GM12878 (cell line): ENCODE data around the gene FBXO27. TPM values are rescaled to one million over a fixed set of nuclear protein-coding genes. Genes with fewer than 3 reads are reported as not detected.
"Not testable (repeated sequence)": the region's sequence is repeated elsewhere in the genome, so short reads cannot be mapped to it uniquely, and the experiment has no call there.

Source experiments
- ATAC-seq: fragments of 200-7000 bp; cut with Tn5 transposase; 3 replicates; pipeline ENCODE4 v1.9.1; 2020; ENCODE audit warnings: mild to moderate bottlenecking, moderate library complexity
- BruUV-seq: library from RNA; stranded (reverse); fragments of 400-500 nt; replicated peaks from 2 replicates; lab custom pipeline; 2021; lab: Mats Ljungman, UMichigan
- CTCF ChIA-PET: fragments of 300-600 bp; sonication (Branson Sonifier 250); formaldehyde crosslinking; extraction: SDS; loops from one replicate; lab custom pipeline; 2021; ENCODE audit warnings: inconsistent platforms; lab: Yijun Ruan, JAX
- POLR2A ChIA-PET: fragments of 350-600 bp; formaldehyde crosslinking; extraction: SDS; loops from one replicate; lab custom pipeline; 2021; ENCODE audit warnings: inconsistent platforms; lab: Charles Lee
- RAD21 ChIA-PET: fragments of 300-600 bp; sonication (Branson Sonifier 250); formaldehyde crosslinking; loops from one replicate; lab custom pipeline; 2023; ENCODE audit warnings: antibody characterized with exemption; ENCODE audit not compliant: unreplicated experiment; lab: Charles Lee
- SMC1A ChIA-PET: fragments of 300-600 bp; sonication (Branson Sonifier 250); formaldehyde crosslinking; loops from one replicate; lab custom pipeline; 2023; ENCODE audit not compliant: unreplicated experiment, uncharacterized antibody; lab: Charles Lee
- DNase-seq: peaks from one replicate; pipeline ENCODE4 v3.0.0-alpha.2; 2011; ENCODE audit warnings: low read depth, low spot score
- FAIRE-seq: peaks from 3 replicates; lab custom pipeline; 2011; peaks lifted over from hg19 to GRCh38; lab: Jason Lieb, UNC
- H2AFZ ChIP-seq: 2 replicates; pipeline ENCODE4 v1.6.0; 2011; ENCODE audit warnings: low read depth, low read length, control low read depth; ENCODE audit not compliant: control insufficient read depth
- H3K27ac ChIP-seq: 2 replicates; pipeline ENCODE4 v1.5.1; 2011; ENCODE audit warnings: control low read depth; ENCODE audit not compliant: control insufficient read depth, insufficient read depth
- H3K27me3 ChIP-seq, 2 experiments: replicated peaks in 1 of 2; 2 replicates each; pipeline versions ENCODE4 v1.6.0 to v1.6.1; 2011; ENCODE audit warnings: low read length in 1 of 2; ENCODE audit not compliant: control insufficient read depth in 2 of 2, insufficient read depth in 2 of 2
- H3K36me3 ChIP-seq, 2 experiments: 2 replicates each; pipeline ENCODE4 v1.5.1; 2011; ENCODE audit warnings: low read length in 1 of 2; ENCODE audit not compliant: control insufficient read depth in 2 of 2, insufficient read depth in 2 of 2
- H3K4me1 ChIP-seq: 2 replicates; pipeline ENCODE4 v1.6.1; 2011; ENCODE audit warnings: mild to moderate bottlenecking, low read length, moderate library complexity, mixed read lengths; ENCODE audit not compliant: control insufficient read depth, insufficient read depth
- H3K4me2 ChIP-seq: 2 replicates; pipeline ENCODE4 v1.6.0; 2011; ENCODE audit warnings: control low read depth; ENCODE audit not compliant: control insufficient read depth, insufficient read depth
- H3K4me3 ChIP-seq: fragments of 200-600 bp; sonication (generic); 2 replicates; pipeline ENCODE4 v1.5.1; 2016
- H3K79me2 ChIP-seq: 2 replicates; pipeline ENCODE4 v1.6.0; 2011; ENCODE audit warnings: low read length; ENCODE audit not compliant: control insufficient read depth, insufficient read depth
- H3K9ac ChIP-seq: 2 replicates; pipeline ENCODE4 v1.8.0; 2011; ENCODE audit warnings: low read length, control low read depth, mixed read lengths; ENCODE audit not compliant: control insufficient read depth, insufficient read depth
- H3K9me3 ChIP-seq: replicated peaks from 3 replicates; pipeline ENCODE4 v1.5.1; 2011; ENCODE audit warnings: mild to moderate bottlenecking, low read length; ENCODE audit not compliant: control insufficient read depth, insufficient read depth
- H4K20me1 ChIP-seq: 2 replicates; pipeline ENCODE4 v1.6.0; 2011; ENCODE audit not compliant: control insufficient read depth, insufficient read depth
- BMI1 ChIP-seq: fragments of 450-650 bp; IDR thresholded peaks from 2 replicates; pipeline ENCODE4 v1.6.1; 2016; ENCODE audit warnings: mild to moderate bottlenecking, moderate library complexity, borderline replicate concordance
- CREB1 ChIP-seq: IDR thresholded peaks from 2 replicates; pipeline ENCODE4 v1.6.1; 2012; ENCODE audit warnings: low read depth, mild to moderate bottlenecking, inconsistent platforms
- MXI1 ChIP-seq: fragments of 150-350 bp; IDR thresholded peaks from 2 replicates; pipeline ENCODE4 v1.6.1; 2011; ENCODE audit warnings: low read depth, mild to moderate bottlenecking, inconsistent platforms, low read length, improper control_type of control experiment
- POLR2AphosphoS5 ChIP-seq: IDR thresholded peaks from 2 replicates; pipeline ENCODE4 v1.6.1; 2011; ENCODE audit warnings: mild to moderate bottlenecking, low read length, inconsistent platforms
- STAT3 ChIP-seq: IDR thresholded peaks from 2 replicates; pipeline ENCODE4 v1.6.1; 2011; ENCODE audit warnings: low read depth, low read length, improper control_type of control experiment
- ZNF622 ChIP-seq: fragments of 450-650 bp; IDR thresholded peaks from 2 replicates; pipeline ENCODE4 v1.6.1; 2017; ENCODE audit warnings: mild to moderate bottlenecking, inconsistent platforms
- WGBS: methylation state at CpG from one replicate; pipeline ENCODE4 v1.1.6; 2016; ENCODE audit warnings: low lambda C conversion rate; ENCODE audit not compliant: insufficient replicate concordance, insufficient coverage; ENCODE audit errors: missing lambda C conversion rate; 5-methylcytosine and 5-hydroxymethylcytosine counted together
- in situ Hi-C: fragments of 300-500 bp; cut with MboI; formaldehyde crosslinking; loops from 9 replicates; pipeline ENCODE4 v1.14.3; 2018; ENCODE audit warnings: mixed read lengths
- intact Hi-C: fragments of 100-400 bp; cut with micrococcal nuclease; formaldehyde crosslinking; loops from one replicate; pipeline ENCODE4 v1.14.2; 2022; ENCODE audit not compliant: unreplicated experiment
- polyA plus RNA-seq, 11 experiments: library from polyadenylated mRNA; depleted of rRNA in 4 of 11; unstranded in 6 of 11; stranded (reverse) in 5 of 11; fragments of >200 nt; fragmentation: Nextera tagmentation in 4 of 11; fragmentation: Illumina TruSeq in 1 of 11; extraction: Ambion mirVana in 4 of 11; extraction: Trizol in 1 of 11; gene quantifications; 1 replicate in 1 of 11; 2 replicates in 10 of 11; pipeline versions ENCODE4 v1.2.1 to v1.2.3, GENCODE V29; 2011 to 2016; ENCODE audit warnings: inconsistent platforms in 2 of 11, missing spikeins in 2 of 11, low read depth in 1 of 11
- total RNA-seq, 4 experiments: library from RNA; depleted of rRNA in 3 of 4; stranded (reverse); fragments of >200 nt in 3 of 4; fragmentation: Illumina TruSeq in 1 of 4; extraction: Trizol in 1 of 4; gene quantifications; 2 replicates each; pipeline versions ENCODE4 v1.2.1 to v1.2.3, GENCODE V29; 2013 to 2021
- TF ChIP-seq, protein P1 (sequence below): fragments of 450-650 bp; IDR thresholded peaks from 2 replicates; pipeline ENCODE4 v1.6.1; 2018; ENCODE audit warnings: mild to moderate bottlenecking, low read depth, moderate library complexity; ENCODE audit not compliant: partially characterized antibody

The FBXO27 gene
- total and polyA plus RNA-seq, 10 of the 15 experiments (the other 5 are each of a cell fraction or from before 2014, with no cell fraction given), result 3.1 to 15.4 (median 7.1) TPM

DNA sequence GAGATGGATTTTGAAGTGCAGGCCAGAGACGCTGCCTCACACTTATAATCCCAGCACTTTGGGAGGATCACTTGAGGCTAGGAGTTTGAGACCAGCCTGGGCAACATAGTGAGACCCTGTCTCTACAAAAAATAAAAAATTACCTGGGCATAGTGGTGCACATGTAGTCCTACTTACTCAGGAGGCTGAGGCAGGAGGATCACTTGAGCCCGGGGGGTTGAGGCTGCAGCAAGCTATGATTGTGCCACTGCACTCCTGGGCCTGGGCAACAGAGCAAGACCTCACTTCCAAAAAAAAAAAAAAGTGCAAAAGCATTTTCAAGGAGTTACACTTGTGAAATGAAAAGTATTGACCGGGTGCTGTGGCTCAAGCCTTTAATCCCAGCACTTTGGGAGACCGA, 29.2 kb downstream of the FBXO27 start:
- no peak overlapping the region for H3K9ac ChIP-seq
- ATAC-seq (no peak), FAIRE-seq (no peak), DNase-seq (no peak)
- H4K20me1 ChIP-seq, result no peaks in the 10 kb centered on the region
- no peak overlapping the region for H3K4me3 ChIP-seq
- no peak overlapping the region for H3K27ac ChIP-seq
- in situ Hi-C loops (no loop called here), intact Hi-C loops (no loop called here)
- H3K9me3 ChIP-seq, result no peaks in the 10 kb centered on the region; the same call in 2 of the 3 replicates
- no peak for TF ChIP-seq ZNF622
- no peak for TF ChIP-seq BMI1
- TF ChIP-seq, protein P1, sequence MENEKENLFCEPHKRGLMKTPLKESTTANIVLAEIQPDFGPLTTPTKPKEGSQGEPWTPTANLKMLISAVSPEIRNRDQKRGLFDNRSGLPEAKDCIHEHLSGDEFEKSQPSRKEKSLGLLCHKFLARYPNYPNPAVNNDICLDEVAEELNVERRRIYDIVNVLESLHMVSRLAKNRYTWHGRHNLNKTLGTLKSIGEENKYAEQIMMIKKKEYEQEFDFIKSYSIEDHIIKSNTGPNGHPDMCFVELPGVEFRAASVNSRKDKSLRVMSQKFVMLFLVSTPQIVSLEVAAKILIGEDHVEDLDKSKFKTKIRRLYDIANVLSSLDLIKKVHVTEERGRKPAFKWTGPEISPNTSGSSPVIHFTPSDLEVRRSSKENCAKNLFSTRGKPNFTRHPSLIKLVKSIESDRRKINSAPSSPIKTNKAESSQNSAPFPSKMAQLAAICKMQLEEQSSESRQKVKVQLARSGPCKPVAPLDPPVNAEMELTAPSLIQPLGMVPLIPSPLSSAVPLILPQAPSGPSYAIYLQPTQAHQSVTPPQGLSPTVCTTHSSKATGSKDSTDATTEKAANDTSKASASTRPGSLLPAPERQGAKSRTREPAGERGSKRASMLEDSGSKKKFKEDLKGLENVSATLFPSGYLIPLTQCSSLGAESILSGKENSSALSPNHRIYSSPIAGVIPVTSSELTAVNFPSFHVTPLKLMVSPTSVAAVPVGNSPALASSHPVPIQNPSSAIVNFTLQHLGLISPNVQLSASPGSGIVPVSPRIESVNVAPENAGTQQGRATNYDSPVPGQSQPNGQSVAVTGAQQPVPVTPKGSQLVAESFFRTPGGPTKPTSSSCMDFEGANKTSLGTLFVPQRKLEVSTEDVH, result no peak
- TF ChIP-seq STAT3, result no peak
- peaks cover 27% of the 10 kb centered on the region for H3K4me1 ChIP-seq
- no TSS peak for BruUV-seq
- no peaks in the 10 kb centered on the region for H3K36me3 ChIP-seq
- ChIA-PET CTCF (no interaction called here), SMC1A (no interaction called here), POLR2A (no interaction called here), RAD21 (no interaction called here)
- 45% methylated on average over 4 of the region's 4 CpGs for WGBS
- H3K4me2 ChIP-seq, result no peak overlapping the region
- no peaks in the 10 kb centered on the region for H3K79me2 ChIP-seq
- H2AFZ ChIP-seq, result no peak overlapping the region
- H3K27me3 ChIP-seq, result no peaks in the 10 kb centered on the region

DNA sequence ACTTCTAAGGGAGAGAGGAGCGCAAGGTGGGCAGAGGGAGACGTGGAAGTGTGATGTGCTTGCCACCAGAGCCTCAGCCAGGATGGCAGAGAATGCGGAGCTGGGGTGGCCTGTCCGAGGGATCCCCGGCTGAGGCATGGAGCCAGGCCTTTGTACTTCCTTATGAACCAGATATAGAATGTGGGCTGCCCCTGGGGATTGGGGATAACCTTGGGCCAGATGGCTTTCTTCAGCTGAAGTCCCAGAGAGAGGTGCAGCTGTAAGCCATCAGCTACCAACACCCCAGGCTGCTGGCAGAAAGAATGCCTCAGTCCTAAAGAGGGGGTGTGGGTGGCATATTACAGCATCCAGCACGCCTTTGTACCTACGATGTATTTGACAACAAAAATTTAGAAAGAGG, 31.3 kb downstream of the FBXO27 start:
- ChIA-PET SMC1A (interaction anchor here (1.1 kb wide), 1 partner anchor 24 kb away, joined by 3 read pairs; no protein-coding TSS in a partner anchor), RAD21 (no interaction called here), POLR2A (no interaction called here), CTCF (interaction anchor here (0.9 to 1.3 kb wide), 3 partner anchors 12 to 30 kb away, joined by 3 to 4 read pairs (median 3); no protein-coding TSS in a partner anchor)
- no peak for FAIRE-seq
- intact Hi-C loops (no loop called here), in situ Hi-C loops (no loop called here)
- Histone ChIP-seq H3K4me1 (peaks cover 12% of the 10 kb centered on the region), H3K9ac (no peak overlapping the region), H3K27me3 (no peaks in the 10 kb centered on the region), H3K4me2 (no peak overlapping the region), H3K79me2 (no peaks in the 10 kb centered on the region), H3K4me3 (no peak overlapping the region), H2AFZ (no peak overlapping the region), H3K36me3 (no peaks in the 10 kb centered on the region), H4K20me1 (no peaks in the 10 kb centered on the region), H3K27ac (no peak overlapping the region), H3K9me3 (no peaks in the 10 kb centered on the region; the same call in 2 of the 3 replicates)
- 53% methylated on average over 7 of the region's 7 CpGs for WGBS
- no TSS peak for BruUV-seq
- DNase-seq, result no peak
- ATAC-seq, result no peak
- TF ChIP-seq POLR2AphosphoS5 (no peak), MXI1 (no peak), CREB1 (no peak)

DNA sequence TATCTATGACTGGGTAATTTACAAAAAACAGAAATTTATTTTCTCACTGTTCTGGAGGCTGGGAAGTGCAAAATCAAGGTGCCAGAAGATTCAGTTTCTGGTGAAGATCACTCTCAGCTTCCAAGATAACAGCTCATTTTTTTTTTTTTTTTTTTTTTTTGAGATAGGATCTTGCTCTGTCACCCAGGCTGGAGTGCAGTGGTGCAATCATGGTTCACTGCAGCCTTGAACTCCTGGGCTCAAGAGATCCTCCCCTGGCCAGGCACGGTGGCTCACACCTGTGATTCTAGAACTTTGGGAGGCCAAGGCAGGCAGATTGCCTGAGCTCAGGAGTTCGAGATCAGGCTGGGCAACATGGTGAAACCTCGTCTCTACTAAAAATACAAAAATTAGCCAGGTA, 34.8 kb downstream of the FBXO27 start:
- H3K9ac ChIP-seq, H3K4me3 ChIP-seq, BruUV-seq, H4K20me1 ChIP-seq, intact Hi-C loops, H3K27me3 ChIP-seq, H2AFZ ChIP-seq, H3K36me3 ChIP-seq, H3K27ac ChIP-seq, DNase-seq, H3K9me3 ChIP-seq, H3K4me1 ChIP-seq, in situ Hi-C loops, ATAC-seq, H3K4me2 ChIP-seq, FAIRE-seq, H3K79me2 ChIP-seq: not testable (repeated sequence)
- CTCF ChIA-PET, result interaction anchor here (0.6 to 3.5 kb wide), 5 partner anchors 21 to 598 kb away, joined by 3 to 20 read pairs (median 3); partner anchors contain the start of gene FBXO17
- WGBS, result 58% methylated on average over 3 of the region's 3 CpGs
- RAD21 ChIA-PET, result interaction anchor here (1.5 to 1.8 kb wide), 2 partner anchors 21 to 40 kb away, joined by 3 to 6 read pairs; partner anchors contain the start of gene FBXO17
- SMC1A ChIA-PET, result interaction anchor here (0.6 to 1.1 kb wide), 3 partner anchors 9 to 30 kb away, joined by 3 read pairs; no protein-coding TSS in a partner anchor
- POLR2A ChIA-PET, result interaction anchor here (0.6 to 1.2 kb wide), 4 partner anchors 16 to 41 kb away, joined by 3 to 8 read pairs (median 4); no protein-coding TSS in a partner anchor
